IPS-NIHi7 (cell line): Measurements from ENCODE around the gene ATP2C2.
A peak's percentile ranks its signal among the peaks of the same experiment; 100 is the strongest.

Source experiments
- DNase-seq: peaks from one replicate; pipeline ENCODE4 v3.0.0; 2012; ENCODE audit warnings: mixed read lengths; ENCODE audit errors: extremely low spot score

The ATP2C2 gene

GRCh38 chr16:84511180-84511800 is 143.0 kb downstream of the ATP2C2 start:
- peak; percentile 74 for DNase-seq

DNA sequence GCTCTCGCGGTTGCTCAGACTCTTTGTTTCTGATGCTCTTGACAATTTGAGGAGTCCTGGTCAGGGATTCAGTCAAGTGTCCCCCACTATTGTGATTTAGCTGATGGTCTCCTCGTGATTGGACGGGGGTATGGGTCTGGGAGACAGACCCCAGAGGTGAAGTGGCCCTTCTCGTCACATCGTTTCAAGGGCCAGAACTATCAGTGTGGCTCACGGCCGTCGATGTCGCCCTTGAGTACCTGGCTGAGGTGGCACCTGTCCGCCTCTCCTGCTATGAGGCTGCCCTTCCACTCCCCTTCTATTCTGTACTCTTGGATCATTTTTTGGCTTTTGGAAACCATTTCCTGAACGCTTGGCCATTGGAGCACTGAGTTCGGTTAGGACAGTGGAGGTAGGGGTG is 143.5 kb downstream of the ATP2C2 start:
- no peak for DNase-seq

GRCh38 chr16:84513123-84513522 is 144.8 kb downstream of the ATP2C2 start:
- DNase-seq = no peak

DNA sequence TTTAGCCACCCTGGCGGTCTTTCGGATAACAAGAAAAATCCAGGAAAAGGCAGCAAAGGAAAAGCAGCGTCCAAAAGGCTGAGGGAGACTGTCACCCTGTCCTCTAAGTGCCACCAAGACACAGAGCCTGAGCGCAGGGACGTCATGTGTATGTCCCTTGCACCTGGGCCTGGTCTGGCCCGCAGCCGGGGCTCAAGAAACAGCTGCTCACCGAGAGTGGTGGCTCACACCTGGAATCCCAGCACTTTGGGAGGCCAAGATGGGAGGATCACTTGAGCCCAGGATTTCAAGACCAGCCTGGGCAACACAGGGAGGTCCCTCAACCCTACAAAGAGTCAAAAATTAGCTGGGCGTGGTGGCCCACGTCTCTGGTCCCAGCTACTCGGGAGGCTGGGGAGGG is 145.3 kb downstream of the ATP2C2 start:
- no peak for DNase-seq
